ENCODE results near the gene INPP4B.

GRCh38 chr4:142631836-142632235, 214.3 kb downstream of the INPP4B start:
- no peak for TF ChIP-seq FOS (IDR thresholded peaks at IDR 0.05; ENCODE audit: low read depth, low read length)
- no peak for TF ChIP-seq MAFK (IDR thresholded peaks at IDR 0.05; ENCODE audit: low read depth, low read length)
- no peak for TF ChIP-seq RCOR1 (IDR thresholded peaks at IDR 0.05; ENCODE audit: insufficient replicate concordance, low read length)
- no peak for TF ChIP-seq CTCF (conservative IDR thresholded peaks at IDR 0.05; ENCODE audit: low read depth, low read length)
- no peak for TF ChIP-seq RAD21 (IDR thresholded peaks at IDR 0.05; ENCODE audit: low read length)
- TF ChIP-seq POLR2A (IDR thresholded peaks at IDR 0.05; ENCODE audit: low read depth, low read length): no peak
- no peak for TF ChIP-seq USF2 (IDR thresholded peaks at IDR 0.05; ENCODE audit: low read depth, low read length)
- TF ChIP-seq BHLHE40 (IDR thresholded peaks at IDR 0.05; ENCODE audit: low read depth, low read length): no peak
- no peak for TF ChIP-seq ELK1 (IDR thresholded peaks at IDR 0.05; ENCODE audit: borderline replicate concordance, low read depth, low read length)
